Stimulated activated CD4-positive, alpha-beta T cell treated with anti-CD3 and anti-CD28 coated beads, Interleukin-4, amount 100 ng/mL, for 24 hours (primary cell): Measurements from ENCODE around the gene GPR27.

ENCODE experiments used
- DNase-seq: peaks from one replicate; pipeline ENCODE4 v3.0.0-alpha.2; 2020

The GPR27 gene

GRCh38 chr3:71753701-71754609 is at the start of gene GPR27:
Gene GPR27 (plus strand): TSS chr3:71753855. CDS start chr3:71754050, 195 bp downstream.
- DNase-seq: no peak

GRCh38 chr3:71704915-71705314 is 48.7 kb upstream of the GPR27 start:
- DNase-seq: no peak

GRCh38 chr3:71705681-71706080 is 48.0 kb upstream of the GPR27 start:
- DNase-seq: no peak

- no peak for DNase-seq
Measured at GRCh38 chr3:71707595-71707994, 46.1 kb upstream of the GPR27 start.

- DNase-seq: no peak
Measured at GRCh38 chr3:71708476-71709105, 45.1 kb upstream of the GPR27 start.

- DNase-seq: no peak
Measured at GRCh38 chr3:71709908-71710511, 43.6 kb upstream of the GPR27 start.

- DNase-seq: no peak
Measured at GRCh38 chr3:71710906-71711494, 42.7 kb upstream of the GPR27 start.

- no peak for DNase-seq
Measured at GRCh38 chr3:71713041-71713440, 40.6 kb upstream of the GPR27 start.

- DNase-seq: no peak
Measured at GRCh38 chr3:71714595-71714994, 39.1 kb upstream of the GPR27 start.

GRCh38 chr3:71718072-71718471 is 35.6 kb upstream of the GPR27 start:
- no peak for DNase-seq

GRCh38 chr3:71721002-71721401 is 32.7 kb upstream of the GPR27 start:
- DNase-seq: no peak

GRCh38 chr3:71721651-71722157 is 32.0 kb upstream of the GPR27 start:
- DNase-seq: no peak

GRCh38 chr3:71722693-71723092 is 31.0 kb upstream of the GPR27 start:
- DNase-seq: no peak

- DNase-seq: peak; percentile 65
Measured at GRCh38 chr3:71723452-71724170, 30.0 kb upstream of the GPR27 start.

- DNase-seq: no peak
Measured at GRCh38 chr3:71724171-71724453, 29.5 kb upstream of the GPR27 start.

- peak; percentile 33 for DNase-seq
Measured at GRCh38 chr3:71724584-71725270, 28.9 kb upstream of the GPR27 start.

- DNase-seq: peak; percentile 29
Measured at GRCh38 chr3:71725271-71725991, 28.2 kb upstream of the GPR27 start, which contains the start of gene EIF4E3. Gene EIF4E3 (minus strand): TSS chr3:71725402. CDS start chr3:71725367, 35 bp downstream.

GRCh38 chr3:71726146-71726545 is 27.5 kb upstream of the GPR27 start:
- DNase-seq: peak; percentile 46

- DNase-seq: no peak
Measured at GRCh38 chr3:71728632-71729342, 24.9 kb upstream of the GPR27 start.

- no peak for DNase-seq
Measured at GRCh38 chr3:71732637-71733036, 21.0 kb upstream of the GPR27 start.

GRCh38 chr3:71733319-71733718 is 20.3 kb upstream of the GPR27 start:
- no peak for DNase-seq
